MM.1S (cell line): ENCODE results near the gene ERICH4.

ENCODE experiments used
- EZH2 ChIP-seq: fragments of 300-600 bp; sonication (generic); optimal IDR thresholded peaks from 2 replicates; pipeline ENCODE3; 2017; ENCODE audit warnings: low read depth, mild to moderate bottlenecking, antibody characterized with exemption, low read length, mixed read lengths
- EZH2phosphoT487 ChIP-seq: fragments of 300-600 bp; sonication (generic); IDR thresholded peaks from 2 replicates; pipeline ENCODE4 v1.6.1; 2018; ENCODE audit warnings: antibody characterized with exemption, low read length
- TF ChIP-seq, protein P1 (sequence below): fragments of 300-600 bp; sonication (generic); IDR thresholded peaks from 2 replicates; pipeline ENCODE4 v1.5.1; 2016; ENCODE audit warnings: antibody characterized with exemption, low read length, mixed read lengths

DNA sequence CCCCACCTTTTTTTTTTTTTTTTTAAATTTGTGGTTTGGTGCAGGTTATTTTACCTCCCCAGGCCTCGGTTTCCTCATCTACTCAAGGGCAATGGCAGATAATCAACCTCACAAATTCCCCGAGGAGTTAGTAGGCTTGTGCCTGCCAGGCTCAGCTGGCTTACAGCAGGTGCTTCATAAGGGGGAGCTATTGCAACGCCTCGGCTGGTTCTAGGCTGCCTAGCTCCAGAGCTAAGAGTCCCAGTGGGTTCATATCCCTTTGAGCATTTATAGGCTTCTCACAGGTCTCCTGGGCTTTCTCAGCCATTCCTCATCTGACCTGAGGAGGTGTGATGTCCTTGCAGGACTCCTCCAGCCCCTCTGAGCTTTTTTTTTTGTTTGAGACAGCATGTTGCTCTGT, 34.7 kb upstream of the ERICH4 start:
- TF ChIP-seq, protein P1, sequence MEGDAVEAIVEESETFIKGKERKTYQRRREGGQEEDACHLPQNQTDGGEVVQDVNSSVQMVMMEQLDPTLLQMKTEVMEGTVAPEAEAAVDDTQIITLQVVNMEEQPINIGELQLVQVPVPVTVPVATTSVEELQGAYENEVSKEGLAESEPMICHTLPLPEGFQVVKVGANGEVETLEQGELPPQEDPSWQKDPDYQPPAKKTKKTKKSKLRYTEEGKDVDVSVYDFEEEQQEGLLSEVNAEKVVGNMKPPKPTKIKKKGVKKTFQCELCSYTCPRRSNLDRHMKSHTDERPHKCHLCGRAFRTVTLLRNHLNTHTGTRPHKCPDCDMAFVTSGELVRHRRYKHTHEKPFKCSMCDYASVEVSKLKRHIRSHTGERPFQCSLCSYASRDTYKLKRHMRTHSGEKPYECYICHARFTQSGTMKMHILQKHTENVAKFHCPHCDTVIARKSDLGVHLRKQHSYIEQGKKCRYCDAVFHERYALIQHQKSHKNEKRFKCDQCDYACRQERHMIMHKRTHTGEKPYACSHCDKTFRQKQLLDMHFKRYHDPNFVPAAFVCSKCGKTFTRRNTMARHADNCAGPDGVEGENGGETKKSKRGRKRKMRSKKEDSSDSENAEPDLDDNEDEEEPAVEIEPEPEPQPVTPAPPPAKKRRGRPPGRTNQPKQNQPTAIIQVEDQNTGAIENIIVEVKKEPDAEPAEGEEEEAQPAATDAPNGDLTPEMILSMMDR: no peak
- TF ChIP-seq EZH2: no peak
- no peak for TF ChIP-seq EZH2phosphoT487
